ENCODE results near the gene RRM2. TPM values are rescaled to one million over a fixed set of nuclear protein-coding genes. Genes with fewer than 3 reads are reported as not detected.

Gene RRM2
- total and polyA plus RNA-seq, 2 donors (not counting 1 experiment from before 2014, with no cell fraction given), result 6.1 to 36.3 TPM

DNA sequence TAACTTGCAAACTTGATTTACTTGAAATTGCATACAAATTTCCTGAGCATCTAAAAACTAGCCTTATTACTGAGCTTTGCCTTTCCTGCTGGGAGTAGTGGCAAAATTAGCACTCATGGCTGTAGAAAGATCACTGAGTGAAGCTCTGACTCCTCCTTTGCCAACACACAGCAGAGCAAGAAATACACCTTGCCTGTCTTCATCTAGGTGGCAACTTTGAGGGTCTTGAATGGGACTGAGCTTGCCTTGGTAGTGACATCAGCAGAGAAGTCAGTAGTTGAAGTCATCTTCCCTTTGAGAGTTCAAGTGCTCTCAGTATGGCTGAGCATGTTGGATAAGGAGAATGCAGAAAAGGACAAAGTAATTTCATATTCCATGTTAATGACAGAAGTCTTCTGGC lies 5.9 kb downstream of the RRM2 start:
- Histone ChIP-seq H3K9ac (ENCODE audit: insufficient read depth, low read length) (no peak overlapping the region), H3K4me2 (ENCODE audit: extremely low read depth, insufficient read depth, low read length) (no peak overlapping the region), H2AFZ (ENCODE audit: low read length) (no peak overlapping the region), H3K36me3 (ENCODE audit: control insufficient read depth, insufficient read depth, low read length) (peaks cover 3% of the 10 kb centered on the region), H3K79me2 (ENCODE audit: control insufficient read depth, insufficient read depth, low read length) (peaks cover 13% of the 10 kb centered on the region), H3K4me1 (ENCODE audit: control insufficient read depth, extremely low read depth, insufficient read depth, low read length) (peaks cover 10% of the 10 kb centered on the region), H3K9me3 (ENCODE audit: control insufficient read depth, insufficient read depth, low read depth, low read length) (no peaks in the 10 kb centered on the region), H3K27me3 (ENCODE audit: control insufficient read depth, insufficient read depth, low read length) (no peaks in the 10 kb centered on the region), H3K4me3 (replicated peaks in 1 of 4; ENCODE audit: control extremely low read depth in 1 of 4, insufficient read depth in 1 of 4, low read depth in 3 of 4, low read length in 4 of 4) (no peak overlapping the region), H4K20me1 (ENCODE audit: control insufficient read depth, extremely low read depth, insufficient read depth, low read length) (no peaks in the 10 kb centered on the region), H3K27ac (ENCODE audit: insufficient read depth, low read length) (no peak overlapping the region)
- TF ChIP-seq CTCF (conservative IDR thresholded peaks at IDR 0.05 in 1 of 2, IDR thresholded peaks at IDR 0.05 in 1 of 2; ENCODE audit: low read depth in 1 of 2, low read length in 2 of 2), result no peak
- TF ChIP-seq EZH2 (IDR thresholded peaks at IDR 0.05; ENCODE audit: low read length, missing control alignments), result no peak
- DNase-seq (ENCODE audit: low read depth in 2 of 2), result no peak

DNA sequence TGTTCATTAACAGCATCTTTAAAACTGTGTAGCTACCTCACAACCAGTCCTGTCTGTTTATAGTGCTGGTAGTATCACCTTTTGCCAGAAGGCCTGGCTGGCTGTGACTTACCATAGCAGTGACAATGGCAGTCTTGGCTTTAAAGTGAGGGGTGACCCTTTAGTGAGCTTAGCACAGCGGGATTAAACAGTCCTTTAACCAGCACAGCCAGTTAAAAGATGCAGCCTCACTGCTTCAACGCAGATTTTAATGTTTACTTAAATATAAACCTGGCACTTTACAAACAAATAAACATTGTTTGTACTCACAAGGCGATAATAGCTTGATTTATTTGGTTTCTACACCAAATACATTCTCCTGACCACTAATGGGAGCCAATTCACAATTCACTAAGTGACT lies 7.0 kb downstream of the RRM2 start:
- no peaks in the 10 kb centered on the region for H3K27me3 ChIP-seq (ENCODE audit: control insufficient read depth, insufficient read depth, low read length)
- no peak for DNase-seq (ENCODE audit: low read depth in 2 of 2)
- TF ChIP-seq EZH2 (IDR thresholded peaks at IDR 0.05; ENCODE audit: low read length, missing control alignments), result no peak
- TF ChIP-seq CTCF (conservative IDR thresholded peaks at IDR 0.05 in 1 of 2, IDR thresholded peaks at IDR 0.05 in 1 of 2; ENCODE audit: low read depth in 1 of 2, low read length in 2 of 2), result no peak
- no peaks in the 10 kb centered on the region for H4K20me1 ChIP-seq (ENCODE audit: control insufficient read depth, extremely low read depth, insufficient read depth, low read length)
- no peak overlapping the region for H3K27ac ChIP-seq (ENCODE audit: insufficient read depth, low read length)
- peaks cover 9% of the 10 kb centered on the region for H3K79me2 ChIP-seq (ENCODE audit: control insufficient read depth, insufficient read depth, low read length)
- H3K36me3 ChIP-seq (ENCODE audit: control insufficient read depth, insufficient read depth, low read length), result peaks cover 3% of the 10 kb centered on the region
- H3K9ac ChIP-seq (ENCODE audit: insufficient read depth, low read length), result no peak overlapping the region
- no peak overlapping the region for H3K4me3 ChIP-seq (replicated peaks in 1 of 4; ENCODE audit: control extremely low read depth in 1 of 4, insufficient read depth in 1 of 4, low read depth in 3 of 4, low read length in 4 of 4)
- peak overlapping the region; percentile 18 for H2AFZ ChIP-seq (ENCODE audit: low read length)
- H3K4me1 ChIP-seq (ENCODE audit: control insufficient read depth, extremely low read depth, insufficient read depth, low read length), result peaks cover 5% of the 10 kb centered on the region
- no peak overlapping the region for H3K4me2 ChIP-seq (ENCODE audit: extremely low read depth, insufficient read depth, low read length)
- H3K9me3 ChIP-seq (ENCODE audit: control insufficient read depth, insufficient read depth, low read depth, low read length), result no peaks in the 10 kb centered on the region

GRCh38 chr2:10132043-10132575 lies 9.6 kb downstream of the RRM2 start:
- TF ChIP-seq CTCF (conservative IDR thresholded peaks at IDR 0.05 in 1 of 2, IDR thresholded peaks at IDR 0.05 in 1 of 2; ENCODE audit: low read depth in 1 of 2, low read length in 2 of 2), result no peak
- Histone ChIP-seq H3K27ac (ENCODE audit: insufficient read depth, low read length) (no peak overlapping the region), H3K9me3 (ENCODE audit: control insufficient read depth, insufficient read depth, low read depth, low read length) (no peaks in the 10 kb centered on the region), H3K36me3 (ENCODE audit: control insufficient read depth, insufficient read depth, low read length) (peaks cover 3% of the 10 kb centered on the region), H3K4me3 (replicated peaks in 1 of 4; ENCODE audit: control extremely low read depth in 1 of 4, insufficient read depth in 1 of 4, low read depth in 3 of 4, low read length in 4 of 4) (no peak overlapping the region), H3K4me1 (ENCODE audit: control insufficient read depth, extremely low read depth, insufficient read depth, low read length) (peaks cover 2% of the 10 kb centered on the region), H2AFZ (ENCODE audit: low read length) (no peak overlapping the region), H3K4me2 (ENCODE audit: extremely low read depth, insufficient read depth, low read length) (no peak overlapping the region), H4K20me1 (ENCODE audit: control insufficient read depth, extremely low read depth, insufficient read depth, low read length) (no peaks in the 10 kb centered on the region), H3K79me2 (ENCODE audit: control insufficient read depth, insufficient read depth, low read length) (peaks cover under 1% of the 10 kb centered on the region), H3K9ac (ENCODE audit: insufficient read depth, low read length) (no peak overlapping the region), H3K27me3 (ENCODE audit: control insufficient read depth, insufficient read depth, low read length) (no peaks in the 10 kb centered on the region)
- no peak for DNase-seq (ENCODE audit: low read depth in 2 of 2)
